Spinal cord (tissue), 10 donors: Measurements from ENCODE around the gene SHKBP1. TPM values are rescaled to one million over a fixed set of nuclear protein-coding genes. Genes with fewer than 3 reads are reported as not detected.

ENCODE experiments used
- DNase-seq, 6 donors: peaks; one replicate each; pipeline versions ENCODE4 v3.0.0 to v3.0.0-alpha.2; 2013 to 2015; ENCODE audit warnings: low spot score in 6 of 6, low read depth in 4 of 6
- H3K27ac ChIP-seq: one replicate; pipeline ENCODE4 v1.5.1; 2013; ENCODE audit warnings: low read depth, low read length, control low read depth
- H3K27me3 ChIP-seq: one replicate; pipeline ENCODE4 v1.6.1; 2013; ENCODE audit warnings: low read length; ENCODE audit not compliant: control insufficient read depth, insufficient read depth
- H3K36me3 ChIP-seq: one replicate; pipeline ENCODE4 v1.6.1; 2013; ENCODE audit warnings: low read length; ENCODE audit not compliant: control insufficient read depth, insufficient read depth
- H3K4me1 ChIP-seq: one replicate; pipeline ENCODE4 v1.6.1; 2013; ENCODE audit warnings: low read length; ENCODE audit not compliant: control insufficient read depth, insufficient read depth
- H3K4me3 ChIP-seq: one replicate; pipeline ENCODE4 v1.5.1; 2013; ENCODE audit warnings: low read depth, low read length, control low read depth
- H3K9me3 ChIP-seq: one replicate; pipeline ENCODE4 v1.6.1; 2013; ENCODE audit warnings: low read length; ENCODE audit not compliant: control insufficient read depth, insufficient read depth
- WGBS: methylation state at CpG from one replicate; pipeline ENCODE4 v1.1.5; 2013; ENCODE audit warnings: missing lambda C conversion rate; ENCODE audit not compliant: insufficient coverage; 5-methylcytosine and 5-hydroxymethylcytosine counted together
- polyA plus RNA-seq, 2 donors: library from polyadenylated mRNA; unstranded; fragments of 120-200 nt; gene quantifications; one replicate each; pipeline ENCODE4 v1.2.1, GENCODE V29; 2013; ENCODE audit not compliant: insufficient read length in 2 of 2
- total RNA-seq, 2 donors: library from RNA; depleted of rRNA in 1 of 2; stranded (reverse); fragments of 120-200 nt in 1 of 2; fragments of >200 nt in 1 of 2; gene quantifications; one replicate each; pipeline versions ENCODE4 v1.2.3 to v1.2.4, GENCODE V29; 2013 to 2014
- donor health status: healthy.

SHKBP1 gene
- total and polyA plus RNA-seq, 4 donors = 9.6 to 43.1 (median 24.4) TPM

- Histone ChIP-seq H3K36me3 (peaks cover 27% of the 10 kb centered on the region), H3K4me3 (no peak overlapping the region), H3K27ac (no peak overlapping the region), H3K27me3 (peaks cover 74% of the 10 kb centered on the region), H3K4me1 (peaks cover 37% of the 10 kb centered on the region), H3K9me3 (no peaks in the 10 kb centered on the region)
- no peak for DNase-seq
- 87% methylated on average over 15 of the region's 15 CpGs for WGBS
Measured at GRCh38 chr19:40611096-40611495, 34.4 kb downstream of the SHKBP1 start.

- H3K4me1 ChIP-seq = peaks cover 36% of the 10 kb centered on the region
Measured at GRCh38 chr19:40611900-40612698, 35.4 kb downstream of the SHKBP1 start.

GRCh38 chr19:40612831-40613689 lies 36.4 kb downstream of the SHKBP1 start:
- Histone ChIP-seq H3K27ac (peak overlapping the region; percentile 73), H3K9me3 (no peaks in the 10 kb centered on the region), H3K36me3 (peaks cover 23% of the 10 kb centered on the region), H3K4me1 (peaks cover 36% of the 10 kb centered on the region), H3K4me3 (peak overlapping the region; percentile 56), H3K27me3 (peaks cover 55% of the 10 kb centered on the region)
- WGBS = 21% methylated on average over 50 of the region's 50 CpGs
- peak in 1 of 6 donors; percentile 41 for DNase-seq

More at GRCh38 chr19:40611900-40612698, 35.4 kb downstream of the SHKBP1 start:
- WGBS = 89% methylated on average over 7 of the region's 10 CpGs
- H3K27ac ChIP-seq = no peak overlapping the region
- no peak for DNase-seq
- no peak overlapping the region for H3K4me3 ChIP-seq
- peaks cover 28% of the 10 kb centered on the region for H3K36me3 ChIP-seq
- no peaks in the 10 kb centered on the region for H3K9me3 ChIP-seq
- peaks cover 64% of the 10 kb centered on the region for H3K27me3 ChIP-seq

DNA sequence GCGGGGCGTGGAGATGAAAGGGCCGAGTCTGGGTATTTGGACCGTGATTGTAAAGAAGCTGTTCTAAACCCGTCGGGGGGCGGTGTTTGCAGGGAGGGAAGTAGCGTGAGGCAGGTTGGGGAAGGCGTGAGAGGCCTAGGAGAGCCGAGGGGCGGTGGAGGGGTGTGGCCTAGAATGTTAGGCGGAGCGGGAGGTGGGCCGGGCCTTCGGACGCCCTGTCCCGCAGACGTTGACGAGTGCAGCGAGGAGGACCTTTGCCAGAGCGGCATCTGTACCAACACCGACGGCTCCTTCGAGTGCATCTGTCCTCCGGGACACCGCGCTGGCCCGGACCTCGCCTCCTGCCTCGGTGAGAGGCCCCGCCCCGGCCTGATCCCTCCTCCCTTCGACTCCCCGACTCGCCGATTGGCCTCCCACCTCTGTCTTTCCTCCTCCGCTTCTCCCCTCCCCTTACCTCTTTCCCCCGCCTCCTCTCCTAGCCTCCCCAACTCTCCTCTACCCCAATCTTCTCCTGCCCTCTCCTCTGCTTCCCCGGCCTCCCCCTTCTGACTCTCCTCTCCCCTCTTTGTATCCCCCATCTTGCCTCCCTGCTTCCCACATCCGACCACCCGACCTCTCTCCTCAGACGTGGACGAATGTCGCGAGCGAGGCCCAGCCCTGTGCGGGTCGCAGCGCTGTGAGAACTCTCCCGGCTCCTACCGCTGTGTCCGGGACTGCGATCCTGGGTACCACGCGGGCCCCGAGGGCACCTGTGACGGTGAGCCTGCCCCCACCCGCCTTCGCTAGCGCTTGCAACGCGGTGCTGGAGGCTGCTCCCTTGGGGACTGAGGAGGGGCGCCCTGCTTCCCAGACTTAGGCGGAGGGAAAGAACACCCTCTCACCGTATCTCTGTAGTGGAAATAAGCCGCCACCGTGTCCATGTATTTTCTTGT lies 37.3 kb downstream of the SHKBP1 start:
- Histone ChIP-seq H3K27ac (peak overlapping the region; percentile 73), H3K9me3 (no peaks in the 10 kb centered on the region), H3K4me1 (peaks cover 36% of the 10 kb centered on the region), H3K4me3 (peak overlapping the region; percentile 56), H3K27me3 (peaks cover 46% of the 10 kb centered on the region), H3K36me3 (peaks cover 21% of the 10 kb centered on the region)
- WGBS = 11% methylated on average over 65 of the region's 67 CpGs
- DNase-seq = peak in 1 of 6 donors; percentile 70

- Histone ChIP-seq H3K27me3 (peaks cover 38% of the 10 kb centered on the region), H3K4me3 (peak overlapping the region; percentile 56), H3K9me3 (no peaks in the 10 kb centered on the region), H3K27ac (peak overlapping the region; percentile 73), H3K4me1 (peaks cover 30% of the 10 kb centered on the region), H3K36me3 (peaks cover 23% of the 10 kb centered on the region)
- WGBS = 24% methylated on average over 16 of the region's 27 CpGs
- peak in 2 of 6 donors; percentile 57 to 67 for DNase-seq
Measured at GRCh38 chr19:40614622-40615411, 38.1 kb downstream of the SHKBP1 start.

- H3K4me1 ChIP-seq = peaks cover 21% of the 10 kb centered on the region
- DNase-seq = no peak
- H3K4me3 ChIP-seq = no peak overlapping the region
- no peaks in the 10 kb centered on the region for H3K9me3 ChIP-seq
- no peak overlapping the region for H3K27ac ChIP-seq
- no CpG with 5 or more reads among the region's 5 CpGs for WGBS
- H3K27me3 ChIP-seq = peaks cover 27% of the 10 kb centered on the region
- H3K36me3 ChIP-seq = peaks cover 22% of the 10 kb centered on the region
Measured at GRCh38 chr19:40616178-40616577, 39.5 kb downstream of the SHKBP1 start.

DNA sequence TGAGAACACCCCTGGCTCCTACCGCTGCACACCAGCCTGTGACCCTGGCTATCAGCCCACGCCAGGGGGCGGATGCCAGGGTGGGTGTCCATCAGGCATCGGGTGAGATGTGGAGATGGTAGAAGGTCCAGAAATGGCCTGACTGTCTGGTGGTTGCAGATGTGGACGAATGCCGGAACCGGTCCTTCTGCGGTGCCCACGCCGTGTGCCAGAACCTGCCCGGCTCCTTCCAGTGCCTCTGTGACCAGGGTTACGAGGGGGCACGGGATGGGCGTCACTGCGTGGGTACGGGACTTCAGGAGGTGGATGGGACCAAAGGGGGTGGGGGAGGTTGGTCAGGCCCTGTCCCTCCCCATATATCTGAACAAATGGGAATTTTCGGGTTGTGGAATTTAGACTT lies 40.3 kb downstream of the SHKBP1 start:
- Histone ChIP-seq H3K27ac (no peak overlapping the region), H3K4me3 (no peak overlapping the region), H3K4me1 (peaks cover 21% of the 10 kb centered on the region), H3K36me3 (peaks cover 28% of the 10 kb centered on the region), H3K9me3 (no peaks in the 10 kb centered on the region), H3K27me3 (peaks cover 25% of the 10 kb centered on the region)
- no peak for DNase-seq
- 94% methylated on average over 7 of the region's 17 CpGs for WGBS

GRCh38 chr19:40617961-40618360 lies 41.3 kb downstream of the SHKBP1 start:
- Histone ChIP-seq H3K36me3 (peaks cover 37% of the 10 kb centered on the region), H3K27me3 (peaks cover 20% of the 10 kb centered on the region), H3K9me3 (no peaks in the 10 kb centered on the region), H3K4me1 (peaks cover 20% of the 10 kb centered on the region), H3K27ac (no peak overlapping the region), H3K4me3 (no peak overlapping the region)
- no peak for DNase-seq
- no CpG with 5 or more reads among the region's 4 CpGs for WGBS
